ENCODE measurements around the gene AIFM2. TPM values are rescaled to one million over a fixed set of nuclear protein-coding genes. Genes with fewer than 3 reads are reported as not detected.

Gene AIFM2
- total RNA-seq, 3 donors from 2014 or later, result 21.0 to 23.0 (median 22.7) TPM

DNA sequence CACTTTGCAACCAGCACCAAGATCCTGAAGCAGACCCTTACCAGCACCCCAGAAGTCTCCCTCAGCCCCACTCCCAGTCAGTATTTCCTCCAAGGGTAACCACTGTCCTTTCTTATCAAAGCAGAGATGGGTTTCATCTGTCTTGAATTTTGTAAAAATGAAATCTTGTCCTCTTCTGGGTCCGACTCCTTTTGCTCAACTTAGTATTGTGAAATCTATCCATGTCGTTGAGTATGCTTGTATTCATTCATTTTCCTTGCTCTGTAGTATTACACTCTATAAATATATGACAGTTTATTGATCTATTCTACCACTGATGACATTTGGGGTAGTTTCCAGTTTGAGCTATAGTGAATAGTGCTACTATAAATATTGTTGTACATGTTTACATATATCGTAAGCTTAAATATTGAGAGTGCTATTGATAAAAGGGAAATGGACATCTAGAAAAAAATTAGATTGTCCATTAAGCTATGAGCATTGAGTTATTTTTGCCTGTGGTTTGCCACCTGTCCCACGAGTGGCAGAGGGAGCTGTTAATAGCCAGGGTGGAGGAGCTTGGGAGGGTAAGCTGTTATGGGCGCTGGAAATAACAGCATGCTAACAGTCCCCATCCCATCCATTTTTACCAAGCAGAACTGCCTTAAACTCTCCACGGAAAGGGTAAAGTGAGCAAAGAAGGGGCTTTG, 36.5 kb downstream of the AIFM2 start:
- TF ChIP-seq, protein P1, sequence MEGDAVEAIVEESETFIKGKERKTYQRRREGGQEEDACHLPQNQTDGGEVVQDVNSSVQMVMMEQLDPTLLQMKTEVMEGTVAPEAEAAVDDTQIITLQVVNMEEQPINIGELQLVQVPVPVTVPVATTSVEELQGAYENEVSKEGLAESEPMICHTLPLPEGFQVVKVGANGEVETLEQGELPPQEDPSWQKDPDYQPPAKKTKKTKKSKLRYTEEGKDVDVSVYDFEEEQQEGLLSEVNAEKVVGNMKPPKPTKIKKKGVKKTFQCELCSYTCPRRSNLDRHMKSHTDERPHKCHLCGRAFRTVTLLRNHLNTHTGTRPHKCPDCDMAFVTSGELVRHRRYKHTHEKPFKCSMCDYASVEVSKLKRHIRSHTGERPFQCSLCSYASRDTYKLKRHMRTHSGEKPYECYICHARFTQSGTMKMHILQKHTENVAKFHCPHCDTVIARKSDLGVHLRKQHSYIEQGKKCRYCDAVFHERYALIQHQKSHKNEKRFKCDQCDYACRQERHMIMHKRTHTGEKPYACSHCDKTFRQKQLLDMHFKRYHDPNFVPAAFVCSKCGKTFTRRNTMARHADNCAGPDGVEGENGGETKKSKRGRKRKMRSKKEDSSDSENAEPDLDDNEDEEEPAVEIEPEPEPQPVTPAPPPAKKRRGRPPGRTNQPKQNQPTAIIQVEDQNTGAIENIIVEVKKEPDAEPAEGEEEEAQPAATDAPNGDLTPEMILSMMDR (IDR thresholded peaks at IDR 0.05), result no peak
- Histone ChIP-seq H3K36me3 (ENCODE audit: low read depth) (no peaks in the 10 kb centered on the region), H3K9me3 (no peaks in the 10 kb centered on the region), H3K4me1 (ENCODE audit: low read depth) (no peaks in the 10 kb centered on the region), H3K4me3 (no peak overlapping the region)
- intact Hi-C loops (cut with DNase I, micrococcal nuclease), result no loop called here
- no peak for DNase-seq
- ATAC-seq, result no peak

DNA sequence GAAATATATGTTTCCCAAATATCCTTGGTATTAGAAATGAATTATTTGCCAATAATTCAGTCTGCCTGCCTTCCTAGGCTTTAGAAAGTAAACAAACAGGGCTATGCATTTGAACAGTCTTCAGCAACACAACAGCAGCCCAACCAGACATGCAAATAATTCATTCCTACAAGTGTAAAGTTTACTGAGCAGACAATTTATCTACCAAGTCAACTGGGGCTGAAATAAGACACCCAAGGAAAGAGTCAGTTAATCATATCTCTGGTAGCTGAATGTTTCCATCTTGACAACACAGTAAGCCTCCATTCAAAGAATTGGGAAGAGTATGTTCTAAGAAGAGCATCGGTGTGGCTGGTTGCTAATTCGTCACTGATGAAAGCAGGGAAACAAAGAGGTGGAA, 38.4 kb downstream of the AIFM2 start:
- H3K4me3 ChIP-seq, result no peak overlapping the region
- H3K4me1 ChIP-seq (ENCODE audit: low read depth), result no peaks in the 10 kb centered on the region
- TF ChIP-seq, protein P1 (IDR thresholded peaks at IDR 0.05), result no peak
- no peak for DNase-seq
- no peaks in the 10 kb centered on the region for H3K36me3 ChIP-seq (ENCODE audit: low read depth)
- no peak for ATAC-seq
- intact Hi-C loops (cut with DNase I, micrococcal nuclease), result no loop called here
- no peaks in the 10 kb centered on the region for H3K9me3 ChIP-seq

DNA sequence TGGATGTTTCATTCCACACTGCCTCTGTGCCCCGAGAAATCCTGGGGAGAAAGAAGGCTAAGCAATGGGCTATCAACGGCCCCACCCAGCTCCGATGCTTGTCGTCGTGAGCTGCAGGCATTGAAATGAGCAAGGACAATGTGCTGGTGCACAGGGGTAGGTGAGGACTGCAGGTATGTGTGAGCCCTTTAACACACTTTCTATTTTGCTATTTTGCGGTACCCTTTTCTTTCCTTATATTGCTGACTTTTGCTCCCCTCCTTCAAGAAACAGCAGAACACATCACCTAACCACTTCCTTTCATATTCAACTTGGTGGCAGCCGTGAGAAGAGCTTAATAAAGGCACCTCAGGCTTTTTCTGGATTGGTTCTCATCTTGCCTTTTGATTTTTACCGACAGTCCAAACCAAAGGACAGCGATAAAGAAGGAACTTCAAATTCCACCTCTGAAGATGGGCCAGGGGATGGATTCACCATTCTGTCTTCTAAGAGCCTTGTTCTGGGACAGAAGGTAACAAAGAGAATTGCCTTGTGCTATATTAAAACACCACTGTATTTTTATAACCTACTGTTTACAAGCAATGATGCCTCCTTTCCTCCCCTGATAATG, 39.2 kb downstream of the AIFM2 start:
- Histone ChIP-seq H3K9me3 (no peaks in the 10 kb centered on the region), H3K4me1 (ENCODE audit: low read depth) (no peaks in the 10 kb centered on the region), H3K4me3 (no peak overlapping the region), H3K36me3 (ENCODE audit: low read depth) (no peaks in the 10 kb centered on the region)
- DNase-seq (no peak), ATAC-seq (peak; percentile 52)
- intact Hi-C loops (cut with DNase I, micrococcal nuclease), result no loop called here
- TF ChIP-seq, protein P1 (IDR thresholded peaks at IDR 0.05), result no peak

DNA sequence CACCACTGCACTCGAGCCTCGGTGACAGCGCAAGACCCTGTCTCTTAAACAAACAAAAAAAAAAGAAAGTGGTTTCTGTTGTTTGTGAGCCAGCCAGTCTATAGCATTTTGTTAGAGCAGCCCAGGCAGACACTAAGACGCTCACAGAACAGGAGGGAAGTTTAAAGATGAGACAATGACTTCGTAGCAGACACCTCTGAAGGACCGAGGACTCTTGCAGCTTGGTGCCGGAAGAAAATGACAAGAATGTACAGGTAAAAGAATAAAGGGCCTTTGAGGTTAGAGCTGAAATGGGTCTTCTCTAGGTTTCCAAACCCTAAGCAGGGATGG, 40.3 kb downstream of the AIFM2 start:
- intact Hi-C loops (cut with DNase I, micrococcal nuclease), result no loop called here
- Histone ChIP-seq H3K36me3 (ENCODE audit: low read depth) (no peaks in the 10 kb centered on the region), H3K4me1 (ENCODE audit: low read depth) (no peaks in the 10 kb centered on the region), H3K4me3 (no peak overlapping the region), H3K9me3 (no peaks in the 10 kb centered on the region)
- no peak for DNase-seq
- peak; percentile 33 for ATAC-seq
- TF ChIP-seq, protein P1 (IDR thresholded peaks at IDR 0.05), result no peak

DNA sequence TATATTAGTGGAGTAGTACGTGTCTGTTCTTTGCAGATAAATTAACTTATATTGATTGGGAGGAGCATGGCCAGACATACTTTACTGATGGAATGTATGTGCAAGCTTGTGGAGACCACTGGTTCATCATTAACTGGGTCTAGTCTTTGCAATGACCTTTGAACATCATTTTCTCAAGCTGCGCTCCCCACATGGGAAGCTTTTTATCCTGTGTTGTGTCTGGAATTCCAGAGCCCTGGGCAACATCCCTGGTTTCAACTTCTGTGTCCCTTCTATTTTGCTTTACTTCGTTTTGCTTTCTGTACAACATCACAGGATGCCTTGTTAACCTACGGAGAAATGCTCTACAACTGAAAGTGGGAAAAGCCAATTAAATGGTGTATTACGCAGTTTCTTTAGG, 41.7 kb downstream of the AIFM2 start:
- intact Hi-C loops (cut with DNase I, micrococcal nuclease), result no loop called here
- Histone ChIP-seq H3K9me3 (no peaks in the 10 kb centered on the region), H3K4me3 (no peak overlapping the region), H3K36me3 (ENCODE audit: low read depth) (no peaks in the 10 kb centered on the region), H3K4me1 (ENCODE audit: low read depth) (no peaks in the 10 kb centered on the region)
- TF ChIP-seq, protein P1 (IDR thresholded peaks at IDR 0.05), result no peak
- DNase-seq (no peak), ATAC-seq (no peak)

Measured in mucosa of descending colon (tissue), 3 donors.